Smooth muscle cell (in vitro differentiated cells): ENCODE measurements around the gene GASK1A. TPM values are rescaled to one million over a fixed set of nuclear protein-coding genes. Genes with fewer than 3 reads are reported as not detected.

ENCODE experiments used
- DNase-seq: peaks from one replicate; lab custom pipeline; 2025; ENCODE audit not compliant: unreplicated experiment; lab: John Stamatoyannopoulos, UW
- H2AFZ ChIP-seq: fragments of 200-600 bp; sonication (generic); 2 replicates; pipeline ENCODE4 v1.6.0; 2016; ENCODE audit warnings: antibody characterized with exemption, low read depth, mild to moderate bottlenecking
- H3F3A ChIP-seq: fragments of 200-600 bp; sonication (generic); 2 replicates; pipeline ENCODE4 v1.6.0; 2017; ENCODE audit warnings: antibody characterized with exemption, low read depth
- H3K27ac ChIP-seq: fragments of 200-600 bp; sonication (generic); 2 replicates; pipeline ENCODE4 v1.5.1; 2016; ENCODE audit warnings: low read depth, mild to moderate bottlenecking
- H3K27me3 ChIP-seq: fragments of 200-600 bp; sonication (generic); 2 replicates; pipeline ENCODE4 v1.6.1; 2016; ENCODE audit warnings: low read depth, mild to moderate bottlenecking
- H3K36me3 ChIP-seq: fragments of 200-600 bp; sonication (generic); 2 replicates; pipeline ENCODE4 v1.5.1; 2016; ENCODE audit warnings: low read depth
- H3K4me1 ChIP-seq: fragments of 200-600 bp; sonication (generic); 2 replicates; pipeline ENCODE4 v1.5.1; 2016; ENCODE audit warnings: low read depth
- H3K4me2 ChIP-seq: fragments of 200-600 bp; sonication (generic); 2 replicates; pipeline ENCODE4 v1.6.0; 2016; ENCODE audit warnings: mild to moderate bottlenecking
- H3K4me3 ChIP-seq: fragments of 200-600 bp; sonication (generic); 2 replicates; pipeline ENCODE4 v1.5.1; 2016; ENCODE audit warnings: mild to moderate bottlenecking
- H3K79me2 ChIP-seq: fragments of 200-600 bp; sonication (generic); 2 replicates; pipeline ENCODE4 v1.6.0; 2016; ENCODE audit warnings: low read depth, mild to moderate bottlenecking
- H3K9ac ChIP-seq: fragments of 200-600 bp; sonication (generic); 2 replicates; pipeline ENCODE4 v1.6.0; 2016; ENCODE audit warnings: low read depth
- H3K9me3 ChIP-seq: fragments of 200-600 bp; sonication (generic); replicated peaks from 2 replicates; pipeline ENCODE4 v1.5.1; 2016; ENCODE audit warnings: low read depth
- H4K20me1 ChIP-seq: fragments of 200-600 bp; sonication (generic); 2 replicates; pipeline ENCODE4 v1.6.0; 2016; ENCODE audit warnings: low read depth
- CTCF ChIP-seq: fragments of 200-600 bp; sonication (generic); IDR thresholded peaks from 2 replicates; pipeline ENCODE4 v1.5.1; 2017; ENCODE audit warnings: borderline replicate concordance, mild to moderate bottlenecking, antibody characterized with exemption; ENCODE audit not compliant: insufficient read depth, poor library complexity, severe bottlenecking
- WGBS: methylation state at CpG from one replicate; pipeline ENCODE4 v1.1.7; 2016; ENCODE audit warnings: low lambda C conversion rate; 5-methylcytosine and 5-hydroxymethylcytosine counted together
- polyA plus RNA-seq: library from polyadenylated mRNA; unstranded; fragments of >200 nt; fragmentation: Nextera tagmentation; extraction: Ambion mirVana; gene quantifications from 2 replicates; pipeline ENCODE4 v1.2.1, GENCODE V29; 2016
- total RNA-seq: library from RNA; depleted of rRNA; stranded (reverse); fragments of >200 nt; gene quantifications from 2 replicates; pipeline ENCODE4 v1.2.3, GENCODE V29; 2014

GASK1A gene
- total and polyA plus RNA-seq, 2 experiments from 2014 or later = 0.76 TPM; not detected in 1

- H2AFZ ChIP-seq = no peak overlapping the region
- no peaks in the 10 kb centered on the region for H3K36me3 ChIP-seq
- WGBS = 87% methylated on average over 5 of the region's 5 CpGs
- no peak overlapping the region for H3K4me3 ChIP-seq
- H4K20me1 ChIP-seq = no peaks in the 10 kb centered on the region
- DNase-seq = no peak
- H3K9me3 ChIP-seq = no peaks in the 10 kb centered on the region
- no peaks in the 10 kb centered on the region for H3K27me3 ChIP-seq
- H3K4me2 ChIP-seq = no peak overlapping the region
- no peaks in the 10 kb centered on the region for H3K4me1 ChIP-seq
- no peak for TF ChIP-seq CTCF
- H3F3A ChIP-seq = no peaks in the 10 kb centered on the region
- no peak overlapping the region for H3K27ac ChIP-seq
- H3K9ac ChIP-seq = no peak overlapping the region
- H3K79me2 ChIP-seq = no peaks in the 10 kb centered on the region
These were observed 37.1 kb downstream of the GASK1A start for GRCh38 chr3:43015991-43016865.

DNA sequence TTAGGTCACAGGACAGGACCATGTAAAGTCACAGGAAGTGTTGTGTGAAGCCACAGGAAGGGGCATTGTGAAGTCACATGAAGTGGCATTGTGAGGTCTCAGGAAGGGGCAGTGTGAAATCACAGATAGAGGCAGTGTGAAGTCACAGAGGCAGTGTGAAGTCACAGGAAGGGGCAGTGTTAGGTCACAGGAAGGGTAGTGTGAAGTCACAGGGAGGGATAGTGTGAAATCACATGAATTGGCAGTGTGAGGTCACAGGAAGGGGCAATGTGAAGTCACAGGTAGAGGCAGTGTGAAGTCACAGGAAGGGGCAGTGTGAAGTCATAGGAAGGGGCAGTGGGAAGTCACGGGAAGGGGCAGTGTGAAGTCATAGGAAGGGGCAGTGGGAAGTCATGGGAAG is 37.9 kb downstream of the GASK1A start:
- no peak for DNase-seq
- Histone ChIP-seq H4K20me1 (no peaks in the 10 kb centered on the region), H3K27ac (no peak overlapping the region), H3K36me3 (no peaks in the 10 kb centered on the region), H3K9me3 (no peaks in the 10 kb centered on the region), H3K4me1 (no peaks in the 10 kb centered on the region), H3K27me3 (no peaks in the 10 kb centered on the region), H3K4me2 (no peak overlapping the region), H3K79me2 (no peaks in the 10 kb centered on the region), H3K4me3 (no peak overlapping the region), H3K9ac (no peak overlapping the region), H2AFZ (no peak overlapping the region), H3F3A (no peaks in the 10 kb centered on the region)
- WGBS = 90% methylated on average over 1 of the region's 1 CpG
- TF ChIP-seq CTCF = no peak

GRCh38 chr3:43017593-43018195 is 38.6 kb downstream of the GASK1A start:
- no peak overlapping the region for H3K9ac ChIP-seq
- no peak overlapping the region for H3K27ac ChIP-seq
- H3K4me3 ChIP-seq = no peak overlapping the region
- DNase-seq = no peak
- no peak overlapping the region for H2AFZ ChIP-seq
- WGBS = 93% methylated on average over 9 of the region's 9 CpGs
- H3F3A ChIP-seq = no peaks in the 10 kb centered on the region
- no peaks in the 10 kb centered on the region for H3K36me3 ChIP-seq
- H4K20me1 ChIP-seq = no peaks in the 10 kb centered on the region
- no peak for TF ChIP-seq CTCF
- H3K27me3 ChIP-seq = no peaks in the 10 kb centered on the region
- no peaks in the 10 kb centered on the region for H3K9me3 ChIP-seq
- no peaks in the 10 kb centered on the region for H3K79me2 ChIP-seq
- no peak overlapping the region for H3K4me2 ChIP-seq
- H3K4me1 ChIP-seq = no peaks in the 10 kb centered on the region
